GM19099 (cell line): ENCODE measurements around the gene PFKFB1.

Experiments
- POLR2A ChIP-seq: IDR thresholded peaks from 3 replicates; pipeline ENCODE4 v1.6.1; 2011; ENCODE audit warnings: low read depth; ENCODE audit not compliant: insufficient read length; ENCODE audit errors: extremely low read depth

PFKFB1 gene

DNA sequence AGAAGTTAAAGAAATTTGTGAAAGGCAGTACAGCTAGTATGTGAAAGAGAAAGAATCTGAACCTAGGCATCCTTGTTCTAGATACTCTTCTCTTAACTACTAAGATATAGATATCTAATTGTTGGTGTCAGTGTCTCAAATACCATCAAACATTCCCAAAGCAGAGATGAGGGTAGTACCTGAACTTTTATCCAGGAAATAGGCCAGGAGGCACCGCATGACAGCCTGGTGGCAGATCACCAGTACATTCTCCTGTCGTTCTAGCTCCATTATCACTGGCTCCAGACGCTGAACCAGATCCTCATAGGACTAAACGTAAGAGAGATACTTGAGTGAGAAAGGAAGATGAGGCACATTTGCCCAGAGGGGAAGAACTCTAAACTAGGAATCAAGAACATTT is 56.6 kb downstream of the PFKFB1 start:
- TF ChIP-seq POLR2A, result no peak

DNA sequence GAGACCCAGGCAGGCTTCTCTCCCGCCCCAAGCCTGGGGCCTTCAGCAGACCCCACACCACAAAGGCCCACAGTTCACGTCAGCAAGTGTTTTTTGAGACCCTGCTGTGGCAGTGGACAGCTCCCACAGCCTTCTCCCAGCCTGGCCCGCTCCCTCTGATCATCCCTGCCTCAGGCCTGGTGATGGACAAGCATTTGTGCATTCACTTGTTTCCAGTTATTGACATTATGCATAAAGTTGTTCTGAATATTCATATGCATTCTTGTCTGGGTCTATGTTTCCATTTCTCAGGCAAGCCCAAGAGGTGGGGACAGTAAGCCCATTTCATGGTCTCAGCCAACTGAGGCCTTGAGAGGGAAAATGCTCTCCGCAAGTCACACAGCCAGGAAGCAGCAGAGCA is 58.7 kb downstream of the PFKFB1 start:
- no peak for TF ChIP-seq POLR2A

DNA sequence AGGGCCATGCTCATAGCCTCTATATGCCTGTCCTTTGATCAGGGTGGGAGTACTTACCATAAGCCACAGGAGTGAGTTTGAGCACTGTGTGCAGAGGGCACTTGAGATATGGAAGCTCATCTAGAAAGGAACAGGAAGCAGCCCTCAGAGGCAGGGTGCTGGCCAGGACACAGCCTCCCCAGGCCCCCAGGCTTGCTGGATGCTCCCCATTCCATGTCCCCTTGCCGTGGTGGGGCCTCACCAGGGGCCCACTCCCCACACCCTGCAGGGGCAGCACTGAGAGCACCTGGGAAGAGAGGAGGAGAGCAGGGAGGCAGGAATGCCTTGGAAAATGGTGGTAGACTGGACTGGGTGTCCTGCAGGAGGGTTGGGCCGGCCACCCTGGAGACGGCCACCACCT is 59.1 kb downstream of the PFKFB1 start:
- TF ChIP-seq POLR2A, result no peak

DNA sequence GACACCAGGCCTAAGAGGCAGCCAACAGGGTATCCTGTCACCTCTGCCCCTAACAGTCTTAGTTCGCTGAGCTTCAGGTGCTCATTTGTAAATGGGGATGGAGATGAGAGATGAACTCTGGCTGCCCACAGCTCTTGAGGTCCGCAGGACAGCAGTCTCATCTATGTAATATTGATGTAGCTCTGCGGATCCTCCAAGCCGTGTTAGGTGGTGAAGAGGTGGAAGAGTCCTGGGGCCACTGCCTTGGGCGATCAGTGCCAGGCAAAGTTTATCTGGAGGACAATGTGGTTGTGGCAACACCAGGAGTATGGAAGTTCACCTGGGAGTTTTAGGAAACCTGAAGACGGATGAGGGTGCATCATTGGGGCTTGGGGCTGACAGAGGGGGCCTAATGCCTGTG is 59.9 kb downstream of the PFKFB1 start:
- TF ChIP-seq POLR2A, result no peak

DNA sequence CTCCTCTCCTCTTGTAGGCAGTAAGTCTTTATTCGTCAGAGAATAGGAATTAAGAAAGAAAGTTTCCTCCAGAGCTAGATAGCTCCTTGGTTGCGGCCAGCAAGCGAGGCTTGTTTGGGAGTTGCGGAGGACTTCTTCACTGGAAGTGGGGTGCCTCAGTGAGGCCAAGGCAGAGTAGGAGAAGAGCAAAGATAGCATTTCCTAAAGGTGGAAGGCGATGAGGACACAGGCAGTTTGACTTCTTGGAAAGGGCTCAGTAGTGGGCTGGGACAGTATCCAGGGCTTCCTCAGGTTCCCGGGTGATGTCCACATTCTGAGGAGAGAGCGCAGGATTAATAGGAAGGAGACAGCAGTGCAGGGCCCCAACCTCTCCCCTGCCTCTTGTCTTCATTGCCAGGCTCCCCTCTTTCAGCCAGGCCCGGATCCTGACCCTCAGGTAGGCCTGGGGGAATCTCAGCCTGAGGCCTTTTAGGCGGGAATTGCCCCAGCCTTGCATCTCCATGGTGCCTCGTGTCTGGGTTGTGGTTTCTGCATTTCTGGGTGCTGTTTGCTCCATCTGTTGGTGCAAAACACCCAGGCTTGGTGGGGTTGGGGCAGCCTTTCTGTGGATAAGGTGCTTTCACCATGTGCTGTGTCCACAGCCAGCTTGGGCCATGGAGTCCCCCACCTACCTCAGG is 60.7 kb downstream of the PFKFB1 start:
- TF ChIP-seq POLR2A, result no peak

DNA sequence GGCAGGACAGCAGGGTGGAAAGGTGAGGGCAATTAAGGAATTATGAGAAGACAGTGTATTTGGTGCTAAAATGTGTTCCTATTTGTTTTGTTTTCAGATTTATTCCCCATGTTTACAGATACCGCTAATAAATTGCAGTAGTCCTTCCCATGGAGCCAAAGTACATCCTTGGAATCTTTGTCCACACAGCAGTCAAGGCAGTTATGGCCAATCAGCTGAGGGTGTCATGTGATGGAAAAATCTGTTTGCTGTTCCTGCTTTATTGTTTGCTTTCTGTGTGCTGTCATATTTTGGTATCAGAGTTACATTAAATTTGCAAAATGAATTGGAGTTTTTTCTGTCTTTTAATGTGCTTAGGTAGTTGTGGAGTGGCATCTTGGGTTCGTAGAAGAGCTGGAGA is 62.9 kb downstream of the PFKFB1 start:
- TF ChIP-seq POLR2A, result no peak

DNA sequence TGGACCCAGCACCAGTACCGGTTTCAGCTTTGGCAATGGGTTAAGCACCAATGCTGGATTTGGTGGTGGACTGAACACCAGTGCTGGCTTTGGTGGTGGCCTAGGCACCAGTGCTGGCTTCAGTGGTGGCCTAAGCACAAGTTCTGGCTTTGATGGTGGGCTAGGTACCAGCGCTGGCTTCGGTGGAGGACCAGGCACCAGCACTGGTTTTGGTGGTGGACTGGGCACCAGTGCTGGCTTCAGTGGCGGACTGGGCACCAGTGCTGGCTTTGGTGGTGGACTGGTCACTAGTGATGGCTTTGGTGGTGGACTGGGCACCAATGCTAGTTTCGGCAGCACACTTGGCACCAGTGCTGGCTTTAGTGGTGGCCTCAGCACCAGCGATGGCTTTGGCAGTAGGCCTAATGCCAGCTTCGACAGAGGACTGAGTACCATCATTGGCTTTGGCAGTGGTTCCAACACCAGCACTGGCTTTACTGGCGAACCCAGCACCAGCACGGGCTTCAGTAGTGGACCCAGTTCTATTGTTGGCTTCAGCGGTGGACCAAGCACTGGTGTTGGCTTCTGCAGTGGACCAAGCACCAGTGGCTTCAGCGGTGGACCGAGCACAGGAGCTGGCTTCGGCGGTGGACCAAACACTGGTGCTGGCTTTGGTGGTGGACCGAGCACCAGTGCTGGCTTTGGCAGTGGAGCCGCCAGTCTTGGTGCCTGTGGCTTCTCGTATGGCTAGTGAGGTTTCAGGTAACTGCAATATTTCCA is 63.5 kb downstream of the PFKFB1 start:
- TF ChIP-seq POLR2A, result no peak

DNA sequence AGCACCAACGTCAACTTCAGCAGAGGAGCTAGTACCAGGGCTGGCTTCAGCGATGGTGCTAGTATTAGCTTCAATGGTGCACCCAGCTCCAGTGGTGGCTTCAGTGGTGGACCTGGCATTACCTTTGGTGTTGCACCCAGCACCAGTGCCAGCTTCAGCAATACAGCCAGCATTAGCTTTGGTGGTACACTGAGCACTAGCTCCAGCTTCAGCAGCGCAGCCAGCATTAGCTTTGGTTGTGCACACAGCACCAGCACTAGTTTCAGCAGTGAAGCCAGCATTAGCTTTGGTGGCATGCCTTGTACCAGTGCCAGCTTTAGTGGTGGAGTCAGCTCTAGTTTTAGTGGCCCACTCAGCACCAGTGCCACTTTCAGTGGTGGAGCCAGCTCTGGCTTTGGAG is 65.1 kb downstream of the PFKFB1 start:
- no peak for TF ChIP-seq POLR2A

DNA sequence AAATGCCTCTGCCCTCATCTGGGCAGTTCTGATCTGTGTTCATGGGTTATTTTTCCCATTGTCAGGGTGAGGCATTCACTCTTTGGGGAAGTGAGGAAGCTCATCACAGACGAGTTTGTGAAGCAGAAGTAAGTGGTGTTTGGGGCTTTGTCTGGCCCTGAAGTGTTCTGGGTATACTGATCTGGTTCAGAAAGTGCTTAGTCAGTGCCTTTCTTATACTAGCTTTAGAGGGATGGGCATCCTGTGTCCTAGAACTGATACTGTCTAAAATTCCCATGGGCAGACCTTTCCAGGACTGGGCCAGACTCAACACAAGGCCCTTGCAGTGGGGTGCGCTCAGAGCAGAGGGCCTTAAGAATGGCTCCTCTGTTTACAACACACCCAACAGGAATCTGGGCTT is 67.0 kb downstream of the PFKFB1 start:
- no peak for TF ChIP-seq POLR2A

DNA sequence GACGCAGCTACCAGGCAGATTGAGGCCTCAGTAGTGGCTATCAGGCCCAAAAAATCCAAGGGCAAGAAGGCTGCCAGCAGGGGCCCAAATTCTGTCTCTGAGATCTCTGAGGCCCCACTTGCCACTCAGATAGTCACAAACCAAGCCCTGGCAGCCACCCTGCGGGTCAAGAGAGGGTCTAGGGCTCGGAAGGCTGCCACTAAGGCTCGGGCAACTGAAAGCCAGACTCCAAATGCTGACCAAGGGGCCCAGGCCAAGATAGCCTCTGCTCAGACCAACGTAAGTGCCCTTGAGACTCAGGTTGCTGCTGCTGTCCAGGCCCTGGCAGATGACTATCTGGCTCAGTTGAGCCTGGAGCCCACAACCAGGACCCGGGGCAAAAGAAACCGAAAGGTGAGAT is 70.6 kb downstream of the PFKFB1 start:
- TF ChIP-seq POLR2A, result no peak

DNA sequence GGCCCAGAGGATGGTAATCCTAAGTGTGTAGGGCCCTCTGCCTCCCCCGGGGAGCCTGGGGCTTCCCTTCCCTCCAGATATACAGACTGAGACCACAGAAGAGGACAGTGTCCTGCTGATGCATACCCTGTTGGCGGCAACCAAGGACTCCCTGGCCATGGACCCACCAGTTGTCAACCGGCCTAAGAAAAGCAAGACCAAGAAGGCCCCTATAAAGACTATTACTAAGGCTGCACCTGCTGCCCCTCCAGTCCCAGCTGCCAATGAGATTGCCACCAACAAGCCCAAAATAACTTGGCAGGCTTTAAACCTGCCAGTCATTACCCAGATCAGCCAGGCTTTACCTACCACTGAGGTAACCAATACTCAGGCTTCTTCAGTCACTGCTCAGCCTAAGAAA is 71.4 kb downstream of the PFKFB1 start:
- TF ChIP-seq POLR2A, result no peak

DNA sequence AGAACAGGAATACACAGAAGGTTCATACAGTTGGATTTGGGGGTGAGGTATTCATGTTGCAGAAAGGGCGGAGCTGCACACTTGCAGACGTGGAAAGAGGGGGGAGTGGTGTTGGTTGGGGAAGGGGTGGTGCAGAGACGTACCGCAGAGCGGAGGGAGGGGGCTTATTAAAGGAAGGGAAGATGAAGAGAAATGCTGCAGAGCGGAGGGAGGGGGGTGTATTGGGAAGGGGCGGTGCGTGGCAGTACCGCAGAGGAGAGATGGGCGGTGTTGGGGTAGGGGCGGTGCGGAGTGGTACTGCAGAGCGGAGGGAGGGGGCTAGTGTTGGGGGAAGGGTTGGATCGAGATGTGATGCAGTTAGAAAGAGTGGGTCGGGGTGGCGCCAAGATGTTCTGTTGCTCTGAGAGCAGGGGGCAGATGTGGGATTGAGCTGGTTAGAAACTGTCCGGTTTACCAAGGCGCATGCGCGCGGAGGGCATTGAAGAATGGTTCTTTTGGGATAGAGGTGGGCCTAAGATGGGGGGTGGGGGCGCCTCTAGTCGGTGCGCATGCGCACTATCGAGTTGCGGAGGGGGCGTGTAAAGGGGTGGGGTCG is 72.5 kb downstream of the PFKFB1 start:
- TF ChIP-seq POLR2A, result peak; percentile 31

DNA sequence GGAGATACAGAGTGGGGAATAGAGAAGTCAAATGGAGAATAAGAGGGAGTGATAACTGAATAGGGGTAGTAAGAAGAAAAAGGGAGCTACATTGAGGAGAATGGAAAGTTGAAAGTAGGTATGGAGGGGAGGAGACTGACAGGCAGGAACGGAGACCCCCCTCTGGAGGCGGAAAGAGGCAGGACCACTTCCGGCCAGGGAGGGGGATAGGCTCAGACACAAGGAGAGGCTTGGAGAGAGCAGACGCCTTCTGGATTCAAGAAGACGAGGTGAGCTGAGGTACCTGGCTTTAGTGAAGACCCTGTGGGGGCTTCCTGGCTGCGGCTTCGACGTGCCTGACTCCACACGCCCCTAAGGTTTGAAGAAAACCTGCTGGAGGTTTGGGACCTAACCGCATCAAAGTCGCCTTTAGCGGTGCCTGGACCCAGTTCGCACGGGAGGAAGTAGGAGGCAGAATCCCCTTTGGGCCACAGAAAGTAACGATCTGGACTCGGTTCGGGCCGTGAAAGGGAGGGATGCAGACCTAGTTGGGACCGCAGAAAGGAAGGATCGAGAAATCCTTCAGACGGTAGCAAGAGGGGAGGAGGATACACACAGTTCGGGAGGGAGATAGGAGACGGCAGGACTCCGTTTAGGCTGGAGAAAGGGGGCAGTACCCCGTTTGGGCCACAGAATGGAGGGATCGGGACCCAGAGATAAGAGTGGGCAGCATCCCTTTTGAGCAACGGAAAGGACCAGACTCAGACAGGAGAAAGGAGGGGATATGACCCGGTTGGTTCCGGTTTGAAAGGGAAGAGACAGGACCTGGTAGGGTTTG is 73.2 kb downstream of the PFKFB1 start, which contains the start of gene TRO:
Gene TRO (plus strand): TSS at position 215 of the 817 bp plus-strand sequence. CDS start 1,423 bp downstream, outside the sequence.
- TF ChIP-seq POLR2A, result no peak

DNA sequence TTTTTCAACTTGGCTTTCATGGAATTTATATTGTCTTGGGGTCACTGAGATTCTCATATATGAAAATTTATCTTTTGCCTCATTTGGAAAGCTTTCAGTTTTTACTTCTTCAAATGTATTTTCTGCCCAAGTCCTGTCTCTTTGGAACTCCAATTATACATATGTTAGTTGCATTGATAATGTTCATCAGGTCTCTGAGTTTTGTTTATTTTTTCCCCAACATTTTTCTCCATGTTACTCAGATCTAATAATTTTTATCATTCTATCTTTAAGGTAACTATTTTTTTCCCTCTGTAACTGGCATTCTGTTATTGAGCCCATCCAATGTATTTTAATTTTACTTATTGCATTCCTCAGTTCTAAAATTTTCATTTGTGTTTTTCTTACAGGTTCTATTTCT is 84.0 kb downstream of the PFKFB1 start:
- TF ChIP-seq POLR2A, result no peak

DNA sequence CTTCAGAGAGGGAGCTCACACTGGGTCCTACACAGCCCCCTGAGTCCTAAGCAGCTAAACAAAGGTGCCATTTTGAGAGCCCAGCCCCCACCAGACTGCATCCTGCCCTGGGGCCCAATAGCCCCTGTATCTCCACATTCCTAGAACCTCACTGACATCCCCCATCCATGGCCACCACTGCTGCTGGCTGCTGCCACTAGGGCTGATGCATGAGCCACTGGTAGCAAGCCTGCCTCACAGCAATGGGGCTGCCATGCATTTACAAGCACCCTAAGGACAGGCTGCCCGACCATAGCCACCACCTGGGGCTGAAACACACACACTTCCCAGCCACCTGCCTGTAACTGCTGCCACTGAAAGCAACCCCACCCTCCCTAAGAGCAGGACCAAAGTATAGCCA is 99.8 kb downstream of the PFKFB1 start:
- no peak for TF ChIP-seq POLR2A

DNA sequence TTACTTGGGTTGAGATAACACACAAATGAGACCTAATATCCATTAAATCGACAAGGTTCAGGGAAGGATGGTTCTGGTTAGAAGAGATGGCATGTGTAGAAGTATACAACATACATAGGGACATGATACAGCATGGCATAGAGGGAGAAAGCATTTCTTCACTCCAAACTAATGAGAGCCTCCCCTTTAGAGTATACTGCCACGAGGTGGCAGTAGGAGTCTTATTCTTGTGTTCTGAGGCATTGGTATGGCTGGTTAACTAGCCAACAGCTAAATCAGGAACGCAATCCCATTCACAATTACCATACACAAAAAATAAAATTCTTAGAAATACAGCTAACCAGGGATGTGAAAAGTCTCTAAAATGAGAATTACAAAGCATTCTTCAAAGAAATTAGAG is 102.4 kb downstream of the PFKFB1 start:
- TF ChIP-seq POLR2A, result no peak

DNA sequence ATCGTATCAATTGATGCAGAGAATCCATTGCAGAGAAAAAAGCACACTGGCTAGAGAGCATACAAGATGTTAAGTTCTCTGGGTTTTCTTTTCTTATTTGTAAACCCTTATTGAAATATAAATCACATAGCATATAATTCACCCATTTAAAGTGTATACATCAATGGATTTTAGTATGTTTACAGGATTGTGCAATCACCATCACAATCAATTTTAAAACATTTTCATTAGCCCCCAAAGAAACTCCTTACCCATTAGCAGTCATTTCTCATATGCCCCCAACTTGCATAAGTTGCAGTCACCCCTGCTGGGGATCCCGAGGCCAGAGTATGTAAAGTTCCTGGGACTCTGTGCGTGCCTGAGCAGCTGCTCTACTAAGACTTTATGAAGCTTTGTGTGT is 108.2 kb downstream of the PFKFB1 start:
- no peak for TF ChIP-seq POLR2A
